Nucleus accumbens (tissue), 56 donors: ENCODE data around the gene ARHGAP24.

Source experiments
- DNase-seq, 56 donors: peaks; one replicate each; lab custom pipeline; 2025; lab: John Stamatoyannopoulos, UW

ARHGAP24 gene

DNA sequence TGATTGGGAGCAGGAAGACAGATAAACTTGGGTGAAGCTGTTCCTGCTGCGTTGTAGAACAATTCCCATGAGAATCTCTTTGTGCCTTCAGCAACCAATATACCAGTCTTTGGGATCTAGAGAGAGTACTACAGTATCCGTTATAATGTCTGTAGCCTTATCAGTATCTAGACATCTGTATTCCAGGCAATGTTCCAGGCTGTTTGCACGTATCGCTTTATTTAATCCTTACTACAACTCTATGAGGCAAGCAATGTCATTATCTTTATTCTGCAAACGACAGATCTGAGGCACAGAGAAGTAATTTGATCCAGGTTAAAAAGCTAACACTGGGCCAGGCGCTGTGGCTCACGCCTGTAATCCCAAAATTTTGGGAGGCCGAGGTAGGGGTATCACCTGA, 251.6 kb downstream of the ARHGAP24 start:
- DNase-seq, result no peak

DNA sequence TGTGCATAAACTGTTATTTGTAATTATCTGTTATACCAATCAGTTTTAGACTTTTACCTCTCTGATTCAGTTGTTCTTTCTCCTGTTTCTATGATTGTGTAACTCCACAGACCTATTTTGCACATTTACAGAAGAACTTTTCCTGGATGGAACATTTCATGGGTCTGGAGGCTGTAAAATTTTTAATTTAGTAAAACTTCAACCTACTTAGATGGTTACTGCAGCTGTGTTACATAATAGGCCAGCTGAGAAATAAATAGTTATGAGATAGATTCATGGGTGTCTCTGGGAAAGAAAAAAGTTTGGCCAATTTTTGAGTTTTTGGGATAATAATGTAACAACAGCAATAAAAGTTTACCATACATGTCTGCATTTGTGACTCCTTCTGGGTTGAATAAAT, 253.5 kb downstream of the ARHGAP24 start:
- DNase-seq, result no peak

DNA sequence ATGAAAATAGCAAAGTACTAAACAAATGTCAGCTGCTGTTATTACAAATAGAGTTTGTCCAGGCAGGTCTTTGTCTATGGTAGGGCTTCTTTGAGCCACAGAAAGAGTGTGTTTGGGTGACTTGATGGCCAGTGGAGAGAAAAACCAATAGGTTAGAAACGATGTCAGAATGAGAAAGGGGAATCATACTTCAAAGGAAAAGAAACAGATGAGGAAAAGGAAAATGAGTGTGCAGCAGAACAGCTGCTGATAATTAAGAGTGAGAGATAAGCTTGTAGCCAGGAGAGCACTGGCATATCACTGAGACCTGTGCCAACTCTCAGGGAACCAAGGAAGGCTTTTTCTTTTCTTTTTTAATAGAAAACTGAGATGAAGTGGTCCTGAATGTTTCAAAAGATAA, 257.2 kb downstream of the ARHGAP24 start:
- DNase-seq, result no peak

GRCh38 chr4:85733798-85734197, 258.8 kb downstream of the ARHGAP24 start:
- DNase-seq, result no peak

DNA sequence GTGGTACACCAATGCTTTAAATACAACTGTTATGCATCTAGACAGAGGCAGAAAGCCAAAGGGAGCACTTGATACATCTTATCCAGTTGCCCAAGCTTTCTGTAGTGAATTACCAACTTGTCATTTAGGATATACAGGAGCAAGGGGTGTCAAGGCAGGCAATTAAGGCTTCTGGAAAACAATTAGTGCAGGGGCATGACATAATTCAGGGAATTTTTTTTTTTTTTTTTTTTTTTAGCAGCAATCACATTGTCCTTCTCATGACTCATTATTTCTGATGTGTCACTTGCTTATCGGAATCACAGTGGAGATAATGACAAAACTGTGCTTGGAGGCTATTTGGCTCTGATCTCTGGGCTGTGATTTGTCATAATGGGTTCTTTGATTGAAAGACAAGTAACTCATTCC, 259.5 kb downstream of the ARHGAP24 start:
- DNase-seq, result peak in 1 of 56 donors; percentile 23

DNA sequence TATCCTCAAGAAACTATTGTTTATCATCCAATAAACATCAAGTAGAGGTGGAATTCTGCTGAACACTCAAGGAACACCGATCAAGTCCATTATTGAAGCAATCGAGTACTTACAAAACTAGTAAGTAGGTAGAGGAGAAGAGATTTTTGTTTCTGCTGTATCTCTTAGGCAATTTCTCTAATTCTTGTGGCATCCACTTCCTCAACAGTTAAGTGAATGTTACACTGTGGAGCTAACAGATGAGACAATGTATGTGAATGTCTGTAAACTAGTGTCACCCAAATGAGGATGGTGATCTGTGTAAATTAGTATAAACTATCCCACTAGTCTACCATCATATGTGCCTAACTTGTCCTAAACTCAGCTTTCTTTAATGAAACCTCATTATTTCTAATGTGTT, 261.6 kb downstream of the ARHGAP24 start:
- no peak for DNase-seq

DNA sequence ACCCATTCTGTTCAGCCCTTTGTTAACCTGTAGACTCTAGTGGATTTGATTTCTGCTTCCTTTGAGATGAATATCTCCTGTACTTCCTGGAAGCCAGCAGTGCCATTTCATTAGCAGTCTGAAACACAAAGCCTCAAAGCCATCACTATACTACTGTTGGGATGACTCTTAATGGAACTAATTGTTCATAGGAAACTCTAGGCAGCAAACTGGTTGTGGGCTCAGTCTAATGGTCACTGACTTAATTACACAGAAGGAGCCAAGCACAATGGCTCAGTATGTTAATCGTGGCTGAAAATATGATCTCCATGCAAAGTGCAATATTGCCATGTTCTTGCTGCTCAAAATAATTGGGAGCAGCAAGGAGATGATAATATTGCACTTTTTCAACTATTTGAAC, 262.3 kb downstream of the ARHGAP24 start:
- DNase-seq, result no peak

DNA sequence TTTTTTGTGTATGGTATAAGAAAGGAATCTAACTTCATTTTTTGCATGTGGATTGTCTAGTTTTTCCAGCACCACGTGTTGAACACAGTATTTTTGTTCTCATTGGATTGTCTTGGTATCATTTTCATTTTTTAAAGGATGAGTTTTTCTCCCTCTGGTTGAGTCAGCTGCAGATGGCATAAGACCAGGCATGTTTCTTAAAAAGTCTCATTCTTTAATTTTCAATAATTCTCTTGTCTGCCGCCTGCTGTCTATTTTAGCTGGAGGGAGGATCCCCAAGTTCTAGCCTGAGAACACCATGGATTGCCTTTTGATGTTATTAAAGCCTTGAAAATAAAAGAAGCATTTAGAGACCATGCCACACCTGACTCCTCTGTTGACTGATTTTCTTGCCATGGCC, 263.8 kb downstream of the ARHGAP24 start:
- DNase-seq, result no peak

- no peak for DNase-seq
Measured at GRCh38 chr4:85740431-85740861, 265.5 kb downstream of the ARHGAP24 start.

- DNase-seq, result no peak
Measured at GRCh38 chr4:85741381-85741780, 266.4 kb downstream of the ARHGAP24 start.

DNA sequence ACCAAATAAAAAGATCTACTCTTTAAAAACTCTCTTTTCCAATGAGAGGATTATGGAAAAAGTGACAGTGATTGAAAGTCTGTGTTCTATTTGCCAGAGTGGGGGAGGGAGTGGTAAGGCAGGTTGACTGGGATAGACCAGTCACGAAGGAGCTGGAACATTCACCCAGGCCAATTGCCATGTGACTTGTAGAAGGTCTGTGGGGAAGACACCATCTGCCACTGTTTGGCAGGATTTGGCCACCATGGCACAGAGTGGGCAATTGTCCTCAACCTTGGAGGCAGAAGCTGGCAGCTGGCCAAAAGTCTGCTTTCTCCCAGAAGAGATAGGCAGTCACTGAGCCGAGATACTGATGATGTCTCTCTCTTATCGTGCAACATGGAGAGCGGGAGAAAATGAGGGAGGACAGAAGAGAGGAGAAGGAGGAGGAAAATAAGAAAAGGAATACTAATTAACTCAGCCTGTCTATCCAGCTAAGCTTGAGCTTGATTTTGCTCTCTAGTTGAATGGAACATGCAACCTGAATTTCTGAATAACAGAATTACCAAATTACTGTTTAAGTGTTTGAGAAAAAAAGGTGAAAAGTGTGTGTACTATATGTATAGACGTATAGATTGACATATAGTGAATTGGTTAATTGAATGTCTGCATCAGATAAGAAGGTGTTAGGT, 267.1 kb downstream of the ARHGAP24 start:
- peak in 54 of 56 donors; percentile 11 to 90 (median 68) for DNase-seq

DNA sequence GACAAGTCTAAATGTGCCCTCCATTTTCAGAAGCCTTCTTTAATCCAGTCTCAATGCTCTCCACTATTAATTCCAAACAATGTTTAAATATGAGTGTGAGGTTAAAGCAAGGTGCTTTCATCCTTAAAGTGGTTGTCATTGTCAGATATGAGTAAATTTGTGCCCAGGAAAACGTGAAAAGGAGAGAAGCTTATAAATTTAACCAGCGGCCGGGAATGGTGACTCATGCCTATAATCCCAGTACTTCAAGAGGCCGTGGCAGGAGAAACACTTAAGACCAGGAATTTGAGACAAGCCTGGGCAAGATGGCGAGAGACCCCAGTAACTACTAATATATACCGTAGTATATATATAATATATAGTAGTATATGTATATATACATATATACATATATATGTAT, 270.0 kb downstream of the ARHGAP24 start:
- DNase-seq, result no peak

DNA sequence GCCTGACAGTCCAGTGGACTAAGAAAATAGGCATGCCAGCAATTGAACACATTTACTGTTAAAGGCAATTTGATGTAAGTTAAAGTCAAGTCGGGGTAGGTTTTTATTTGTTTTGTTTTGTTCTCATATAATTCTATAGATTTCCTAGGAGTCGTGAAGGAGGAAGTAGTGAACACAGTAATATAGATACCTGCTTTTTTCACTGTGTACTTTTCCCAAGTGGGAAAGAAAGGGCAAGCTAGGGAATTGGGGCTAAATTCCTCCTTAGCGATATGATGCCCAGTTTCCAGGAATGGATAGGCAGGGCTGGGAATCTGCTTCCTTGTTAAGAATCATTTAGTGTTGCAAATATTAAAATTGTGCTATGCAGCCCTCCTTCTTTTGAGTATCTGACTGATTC, 271.0 kb downstream of the ARHGAP24 start:
- DNase-seq, result no peak

DNA sequence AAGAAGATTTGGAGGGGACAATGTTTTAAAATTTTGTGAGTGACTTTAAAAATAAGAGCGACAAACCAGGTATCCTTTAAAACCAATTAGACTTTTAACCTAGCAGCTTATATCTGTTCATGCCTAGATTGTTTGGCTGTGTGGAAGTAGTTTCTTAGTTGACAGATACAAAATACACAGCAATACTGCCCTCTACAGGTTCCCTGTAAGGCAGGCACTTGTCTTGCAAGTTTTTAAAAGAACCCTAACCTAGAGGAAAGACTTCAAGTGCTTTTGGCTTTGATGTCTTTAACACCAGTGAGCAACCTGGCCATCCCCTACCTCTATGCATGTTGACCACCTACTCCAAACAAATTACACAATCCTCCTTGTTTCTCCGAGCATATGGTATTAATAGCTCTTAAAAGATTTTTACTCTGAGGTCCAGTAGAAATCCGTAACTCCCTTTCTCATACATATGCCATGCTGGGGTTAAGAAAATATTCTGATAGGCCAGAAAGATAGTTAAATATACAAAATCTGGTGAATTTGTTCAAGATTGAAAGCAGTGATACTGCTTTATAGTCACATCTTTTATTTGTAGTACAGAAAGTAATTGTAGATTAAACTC, 273.0 kb downstream of the ARHGAP24 start:
- peak in 16 of 56 donors; percentile 10 to 66 (median 26) for DNase-seq

DNA sequence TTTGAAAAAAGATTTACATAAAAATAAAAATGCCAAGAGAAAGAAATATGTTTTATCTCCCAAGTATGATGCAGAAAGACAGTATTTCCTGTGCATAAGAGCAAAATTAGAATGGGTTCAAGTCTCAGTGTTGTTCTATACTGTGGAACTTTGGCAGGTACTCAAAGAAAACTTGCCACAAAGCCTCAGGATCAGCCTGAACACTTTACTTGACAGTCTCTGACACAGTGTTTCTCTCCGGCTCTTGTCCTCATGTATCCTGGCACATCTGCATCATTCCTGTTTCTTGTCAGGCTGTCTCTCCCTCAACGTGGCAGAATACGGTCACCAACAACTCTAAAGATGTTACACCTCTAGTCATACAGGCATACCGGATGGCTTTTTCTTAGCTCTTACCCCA, 273.7 kb downstream of the ARHGAP24 start:
- no peak for DNase-seq

DNA sequence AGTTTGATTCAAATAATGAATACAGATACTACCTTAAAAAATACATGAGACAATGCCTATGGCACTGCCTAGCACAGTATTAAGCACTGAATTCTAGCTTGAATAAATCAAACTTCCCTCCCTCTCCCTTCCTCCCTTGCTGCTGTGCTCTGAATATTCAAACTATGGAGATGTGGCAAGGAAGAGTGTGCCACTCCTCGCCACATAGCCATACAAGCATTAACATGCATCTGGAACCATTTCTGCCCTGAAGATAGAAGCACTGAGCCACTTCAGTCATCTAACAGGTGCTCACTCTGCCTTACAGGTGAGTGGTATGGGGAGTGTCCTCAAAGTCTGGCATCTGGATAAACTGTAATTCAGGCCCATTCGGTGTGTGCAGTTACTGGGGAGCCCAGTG, 276.9 kb downstream of the ARHGAP24 start:
- no peak for DNase-seq

DNA sequence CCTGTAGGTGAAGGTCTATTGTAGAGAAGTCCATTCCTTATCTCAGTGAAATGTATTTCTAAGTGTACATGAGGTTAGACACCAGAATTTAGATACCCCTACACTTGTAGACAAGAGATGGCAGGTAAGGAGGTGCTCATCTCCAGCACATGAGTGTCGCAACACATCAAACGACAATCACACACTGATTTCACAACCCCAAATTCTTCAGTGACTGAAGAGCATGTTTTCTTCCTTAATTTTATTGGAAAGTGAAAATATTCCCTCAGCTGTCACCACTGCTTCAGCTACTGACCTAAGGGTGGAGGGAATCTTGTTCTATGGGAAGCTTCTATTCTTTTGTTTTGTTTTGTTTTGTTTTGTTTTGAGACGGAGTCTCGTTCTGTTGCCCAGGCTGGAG, 280.3 kb downstream of the ARHGAP24 start:
- DNase-seq, result no peak

GRCh38 chr4:85756938-85757337, 282.0 kb downstream of the ARHGAP24 start:
- DNase-seq, result no peak

- DNase-seq, result no peak
Measured at GRCh38 chr4:85759388-85759787, 284.4 kb downstream of the ARHGAP24 start.

DNA sequence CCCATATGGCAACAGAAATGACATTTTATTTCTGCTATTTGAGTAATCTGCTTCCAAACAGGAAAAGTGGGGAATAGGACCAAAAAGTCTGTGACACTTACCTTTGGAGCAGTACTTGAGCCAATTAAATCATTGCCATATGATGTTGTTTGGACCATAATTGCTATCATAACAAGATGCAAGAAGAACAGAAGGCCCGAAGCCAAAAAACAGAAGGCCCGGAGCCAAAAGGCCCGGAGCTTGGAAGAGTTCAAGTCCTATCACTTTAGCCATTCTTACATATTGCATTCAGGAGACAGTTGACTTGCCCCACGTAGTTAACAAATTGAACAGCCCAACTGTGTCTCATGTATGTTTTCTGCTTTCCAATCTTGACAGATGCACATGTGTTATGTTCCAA, 285.6 kb downstream of the ARHGAP24 start:
- no peak for DNase-seq

DNA sequence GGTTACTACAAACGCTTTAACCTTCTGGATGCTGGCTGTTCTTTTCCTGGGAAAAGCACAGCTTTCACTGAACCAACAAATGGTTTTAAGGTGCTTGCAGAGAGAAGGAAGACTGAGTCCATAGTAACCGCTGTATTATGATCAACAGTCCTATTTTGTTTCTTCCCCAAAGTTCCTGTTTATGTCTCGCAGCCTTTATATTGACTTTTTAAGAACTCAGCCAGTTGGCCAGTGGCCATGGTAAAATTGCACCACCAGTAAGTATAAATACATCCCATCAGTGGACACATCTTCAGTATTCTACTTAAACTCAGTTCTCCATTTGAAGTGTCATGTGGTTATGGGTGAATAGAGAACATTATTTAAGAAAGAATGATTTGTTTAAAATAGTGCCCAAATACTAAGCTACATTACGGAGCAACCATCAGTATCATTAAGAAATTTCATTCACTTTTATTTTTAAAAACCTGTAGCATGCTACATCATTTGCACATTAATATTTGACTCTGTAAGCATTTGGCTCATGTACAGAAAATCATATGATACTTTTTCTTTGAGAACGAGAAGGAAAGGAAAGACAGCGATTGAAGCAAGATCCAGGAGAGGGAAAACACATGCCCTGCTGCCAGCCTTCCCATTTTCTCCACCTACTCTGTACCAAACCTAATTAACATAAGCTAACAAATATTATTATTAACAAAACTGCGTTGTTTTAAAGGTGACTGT, 287.0 kb downstream of the ARHGAP24 start:
- peak in 2 of 56 donors; percentile 14 to 31 for DNase-seq

- DNase-seq, result no peak
Measured at GRCh38 chr4:85762529-85762871, 287.6 kb downstream of the ARHGAP24 start.
